Stimulated activated CD8-positive, alpha-beta memory T cell treated with anti-CD3 and anti-CD28 coated beads, Interleukin-4, amount 100 ng/mL, for 4 hours (primary cell): ENCODE data around the gene FOXQ1.
"Not testable (repeated sequence)": the region's sequence is repeated elsewhere in the genome, so short reads cannot be mapped to it uniquely, and the experiment has no call there.

ENCODE experiments used
- DNase-seq, 2 donors: peaks; one replicate each; pipeline ENCODE4 v3.0.0-alpha.2; 2020; ENCODE audit warnings: low read depth in 2 of 2, low spot score in 1 of 2

Gene FOXQ1

DNA sequence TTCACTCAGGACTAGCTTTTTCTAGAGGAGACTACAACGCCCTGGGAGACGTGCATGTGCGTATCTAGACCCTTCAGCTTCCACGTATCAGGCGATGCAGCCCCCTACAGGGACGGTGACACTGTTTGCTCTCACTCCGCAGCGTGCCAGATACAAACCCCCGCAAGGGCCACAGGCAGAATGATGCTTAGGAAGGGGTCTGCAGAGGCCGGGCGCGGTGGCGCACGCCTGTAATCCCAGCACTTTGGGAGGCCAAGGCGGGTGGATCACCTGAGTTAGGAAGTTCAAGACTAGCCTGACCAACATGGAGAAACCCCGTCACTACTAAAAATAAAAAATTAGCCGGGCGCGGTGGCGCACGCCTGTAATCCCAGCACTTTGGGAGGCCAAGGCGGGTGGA, 6.7 kb downstream of the FOXQ1 start:
- DNase-seq, result not testable (repeated sequence)

DNA sequence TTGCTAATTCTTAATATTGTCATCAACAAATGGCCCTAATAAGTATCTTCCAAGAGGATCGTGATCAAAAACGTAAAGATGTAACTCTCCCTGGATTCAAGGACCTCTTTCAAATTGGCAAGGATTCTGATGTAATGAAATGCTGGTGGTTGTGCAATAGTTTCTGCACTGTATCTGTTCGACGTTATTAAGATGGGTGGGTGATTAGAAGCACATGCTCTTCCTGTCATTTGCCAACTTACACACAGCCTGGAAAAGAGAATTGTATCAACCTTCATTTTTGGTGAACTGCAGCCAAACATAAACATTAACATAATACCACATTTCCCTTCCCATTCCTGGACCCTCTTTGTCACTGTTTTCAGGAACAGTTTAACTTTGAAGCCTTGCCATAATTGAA, 9.8 kb downstream of the FOXQ1 start:
- no peak for DNase-seq

DNA sequence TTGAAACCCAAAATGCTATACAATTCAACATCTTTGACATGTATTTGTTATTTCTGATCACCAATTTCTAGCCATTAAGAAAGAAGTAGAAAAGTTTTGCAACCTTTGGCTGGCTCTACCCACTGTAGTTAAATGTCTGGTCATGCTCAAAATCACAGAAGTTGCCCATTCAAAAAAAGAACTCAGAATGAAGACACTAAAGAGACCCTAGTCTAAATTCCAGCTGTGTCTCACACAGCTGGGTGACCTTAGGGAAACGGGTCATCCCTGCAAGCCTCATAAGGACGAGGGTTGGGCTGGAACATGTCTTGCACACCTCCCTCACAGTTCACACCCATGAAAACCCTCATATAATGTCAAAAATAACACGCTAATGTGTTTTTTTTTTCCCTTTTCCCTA, 10.3 kb downstream of the FOXQ1 start:
- no peak for DNase-seq

DNA sequence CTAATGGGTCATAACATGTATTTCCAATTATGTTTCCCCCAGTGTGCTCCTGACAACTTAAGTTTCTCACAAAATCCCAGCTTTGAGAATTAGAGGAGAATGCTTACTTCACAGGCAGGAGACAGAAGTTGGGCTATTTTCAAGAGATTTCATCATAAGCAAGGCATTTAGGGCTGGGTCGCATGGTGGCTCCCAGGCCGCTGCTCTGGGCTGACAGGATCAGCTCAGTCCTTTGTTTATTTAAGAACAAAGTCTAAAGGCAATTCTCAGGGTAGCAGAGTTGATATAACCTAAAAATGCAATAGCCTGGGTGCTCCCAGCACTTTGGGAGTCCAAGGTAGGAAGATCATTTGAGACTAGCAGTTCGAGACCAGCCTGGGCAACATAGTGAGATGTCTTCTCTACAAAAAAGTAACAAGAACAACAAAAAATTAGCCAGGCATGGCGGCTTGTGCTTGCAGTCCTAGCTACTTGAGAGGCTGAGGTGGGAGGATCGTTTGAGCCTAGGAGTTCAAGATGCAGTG, 10.9 kb downstream of the FOXQ1 start:
- DNase-seq, result no peak

DNA sequence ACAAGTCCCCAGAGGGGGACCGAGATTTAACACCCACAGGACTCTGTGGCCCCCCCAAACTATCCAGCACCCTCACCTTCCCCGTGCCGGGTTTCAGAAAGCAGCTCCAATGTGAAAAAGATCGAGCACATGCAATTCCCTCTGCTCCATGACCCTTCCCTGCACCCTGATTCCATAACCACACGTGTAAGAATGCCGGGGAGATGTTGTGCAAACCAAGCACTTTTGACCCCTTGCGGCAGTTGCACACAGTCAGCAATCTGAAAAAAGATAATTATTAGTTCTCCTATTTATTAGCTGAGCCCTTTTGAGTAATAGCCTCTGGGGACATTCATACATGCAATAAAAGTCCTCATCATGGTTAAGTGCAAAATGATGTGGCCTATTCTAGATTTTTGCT, 13.0 kb downstream of the FOXQ1 start:
- no peak for DNase-seq

DNA sequence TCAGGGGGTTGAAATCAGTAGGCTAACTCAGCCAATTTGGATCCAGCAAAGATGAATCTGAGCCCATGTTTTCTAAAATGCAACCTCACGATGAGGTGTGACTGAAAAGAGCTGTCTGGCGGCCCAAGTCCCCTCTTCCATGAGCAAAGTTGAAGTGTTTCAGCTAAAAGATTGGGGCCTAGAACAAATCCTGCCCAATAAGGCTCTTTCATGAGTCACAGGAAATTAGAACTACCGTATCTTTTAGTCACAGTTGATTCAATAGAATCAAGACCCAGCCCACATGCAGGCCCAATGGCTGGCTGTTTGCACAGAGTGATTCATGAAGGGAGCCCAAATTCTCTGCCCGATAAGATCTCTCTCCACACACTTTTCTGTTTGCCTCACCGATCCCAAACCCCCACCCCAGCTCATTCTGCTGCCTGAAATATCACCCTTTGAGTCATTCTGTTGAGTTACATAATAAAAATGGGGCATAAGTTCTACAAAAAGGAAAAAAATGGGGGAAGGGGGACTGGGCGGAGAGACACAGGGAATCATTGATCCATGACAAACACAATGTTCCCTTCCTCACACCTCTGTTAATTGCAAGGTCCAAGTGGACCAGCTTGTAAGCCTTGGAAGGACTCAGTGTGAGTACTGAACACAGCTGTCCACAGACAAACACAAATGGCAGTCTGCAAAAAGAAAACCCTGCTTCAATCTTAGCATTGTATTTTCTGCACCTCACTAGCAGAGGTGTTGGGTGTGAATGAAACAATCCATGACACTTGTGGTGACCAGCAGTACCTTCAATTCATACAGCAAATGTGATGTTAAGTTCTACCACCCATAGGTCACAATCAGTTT, 13.8 kb downstream of the FOXQ1 start:
- no peak for DNase-seq

DNA sequence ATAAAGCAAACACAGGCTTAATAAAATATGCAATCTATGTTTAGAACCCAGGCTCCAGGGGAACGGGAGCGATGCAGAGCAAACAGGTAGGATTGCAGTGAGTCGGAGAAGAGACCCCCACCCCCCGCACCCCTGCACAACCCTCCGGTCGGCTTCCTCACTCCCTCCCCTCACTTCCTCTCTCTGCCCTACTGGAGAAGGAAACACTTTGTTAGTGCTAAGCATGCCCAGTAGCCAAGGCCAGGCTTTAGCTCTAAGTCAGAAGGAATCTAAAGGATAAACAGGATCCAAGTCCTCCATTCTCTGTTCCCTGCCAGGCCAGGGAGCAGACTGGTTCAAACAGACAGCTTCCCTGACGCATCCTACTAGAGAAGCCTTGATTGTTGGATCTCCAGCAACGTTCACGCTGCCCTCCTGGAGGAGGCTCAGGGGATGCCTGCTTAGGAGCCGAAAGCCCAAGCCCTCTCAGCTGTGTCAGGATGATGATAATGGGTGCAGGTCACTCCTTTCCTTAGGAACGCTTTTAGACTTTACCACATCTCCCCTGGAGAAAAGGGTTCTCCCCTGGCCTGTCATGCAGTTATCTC, 14.7 kb downstream of the FOXQ1 start:
- no peak for DNase-seq

DNA sequence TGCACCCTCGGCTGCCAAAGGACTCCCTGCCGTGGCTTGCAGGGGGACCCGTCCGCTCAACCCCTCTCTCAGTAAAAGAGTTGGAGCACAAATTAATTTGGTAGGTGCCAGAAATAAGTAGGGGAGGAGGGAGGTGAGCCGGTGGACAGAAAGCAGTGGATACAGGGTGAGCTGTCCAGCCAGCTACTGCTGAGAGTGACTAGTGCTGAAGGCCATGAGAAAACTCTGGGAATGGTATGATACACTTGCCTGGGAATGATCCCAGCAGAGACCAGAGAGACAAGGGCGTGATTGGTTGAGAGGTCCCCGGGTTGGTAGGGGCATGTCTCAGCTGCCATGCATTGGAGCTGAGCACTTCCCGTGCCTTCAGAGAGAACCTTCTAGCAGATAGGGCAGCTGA, 15.7 kb downstream of the FOXQ1 start:
- DNase-seq, result no peak

DNA sequence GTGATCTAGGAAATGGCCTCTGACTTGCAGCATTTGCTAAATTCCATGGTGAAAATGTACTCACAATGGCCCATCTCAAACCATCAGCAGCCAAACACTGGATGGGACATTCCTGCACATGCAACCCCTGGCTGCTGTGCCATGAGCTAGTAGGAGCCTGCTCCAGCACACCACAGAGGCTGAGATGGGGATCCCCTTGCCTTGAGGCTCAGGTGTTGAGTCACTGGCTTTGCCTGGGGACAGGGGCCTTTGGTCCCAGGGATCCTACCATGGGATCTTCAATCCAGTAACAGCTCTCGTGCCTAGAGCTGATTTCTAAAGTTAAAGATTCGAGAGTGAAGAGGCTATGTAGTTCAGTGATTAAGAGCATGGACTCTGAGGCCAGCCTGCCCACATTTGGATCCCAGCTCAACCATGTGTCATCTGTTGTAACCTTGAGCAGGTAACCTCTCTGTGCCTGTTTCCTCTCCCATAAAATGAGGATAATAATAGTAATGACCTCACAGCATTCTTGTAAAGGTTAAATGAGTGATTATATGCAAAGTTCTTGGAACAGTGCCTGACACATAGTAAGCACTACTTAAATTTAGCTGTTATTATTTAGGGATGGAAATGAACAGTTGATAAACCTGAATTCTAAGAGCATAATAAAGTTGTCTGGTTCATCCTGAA, 16.4 kb downstream of the FOXQ1 start:
- DNase-seq, result no peak

DNA sequence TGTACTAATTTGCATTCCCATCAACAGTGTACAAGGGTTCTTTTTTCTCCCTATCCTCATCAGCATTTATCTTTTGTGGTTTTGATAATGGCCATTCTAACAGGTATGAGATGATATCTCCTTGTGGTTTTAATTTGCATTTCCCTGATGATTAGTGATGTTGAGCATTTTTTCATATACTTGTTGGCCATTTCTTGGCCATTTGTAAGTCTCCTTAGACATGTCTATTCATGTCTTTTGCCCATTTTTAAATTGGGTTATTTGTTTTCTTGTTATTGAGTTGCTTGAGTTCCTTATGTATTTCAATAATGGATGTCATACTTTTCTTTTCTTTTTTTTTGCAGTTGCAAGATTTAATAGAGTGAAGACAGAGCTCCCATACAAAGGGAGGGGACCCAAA, 17.8 kb downstream of the FOXQ1 start:
- no peak for DNase-seq

DNA sequence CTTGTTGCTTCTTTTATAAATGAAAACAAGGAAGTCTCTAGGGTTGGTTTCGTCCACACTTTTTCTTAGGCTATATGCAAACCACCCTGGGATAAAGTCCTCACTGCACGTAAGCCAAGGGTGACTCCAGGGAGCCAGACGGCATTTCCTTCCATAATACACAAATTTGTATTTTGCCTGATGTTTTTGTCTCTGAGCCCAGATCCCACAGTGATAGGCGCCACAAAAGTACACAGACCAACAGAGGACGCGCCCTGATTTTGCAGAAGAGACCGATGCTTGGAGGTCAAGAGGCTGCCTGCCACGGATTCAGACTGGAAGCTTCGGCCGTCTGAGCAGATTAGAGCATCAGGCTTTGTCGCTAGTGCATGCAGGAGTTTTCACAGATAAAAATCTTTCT, 22.8 kb downstream of the FOXQ1 start:
- no peak for DNase-seq

DNA sequence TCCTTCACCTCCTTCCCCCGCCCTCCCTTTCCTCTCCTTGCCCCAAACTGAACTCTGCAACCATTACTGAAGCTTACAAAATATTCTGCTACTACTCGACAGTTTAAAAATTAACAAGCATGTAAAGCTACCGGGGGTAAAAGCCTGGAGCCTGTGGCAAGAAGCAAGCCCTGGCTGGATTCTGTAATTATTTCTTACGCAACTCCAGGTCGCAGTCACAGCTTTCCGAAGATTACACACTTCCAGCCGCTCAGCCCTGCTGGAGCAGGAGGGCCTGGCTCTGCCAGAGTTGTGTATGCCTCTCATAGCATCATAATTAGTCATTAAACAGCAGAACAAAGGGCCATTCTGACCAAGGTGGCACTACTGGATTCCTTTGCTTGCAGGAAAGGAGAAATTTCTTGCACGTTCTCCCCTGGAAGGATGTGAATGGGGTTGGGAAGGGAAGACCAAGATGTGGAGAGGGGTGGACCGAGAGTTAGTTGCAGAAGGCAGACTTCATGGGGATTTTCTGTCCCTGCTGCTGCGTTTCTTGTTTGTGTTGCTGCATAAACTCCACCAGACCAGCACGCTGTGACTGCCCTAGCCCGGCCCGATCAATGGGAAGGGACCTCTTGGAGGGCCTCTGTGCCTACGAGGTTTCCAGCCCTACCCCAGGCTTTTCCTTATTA, 23.6 kb downstream of the FOXQ1 start:
- no peak for DNase-seq

DNA sequence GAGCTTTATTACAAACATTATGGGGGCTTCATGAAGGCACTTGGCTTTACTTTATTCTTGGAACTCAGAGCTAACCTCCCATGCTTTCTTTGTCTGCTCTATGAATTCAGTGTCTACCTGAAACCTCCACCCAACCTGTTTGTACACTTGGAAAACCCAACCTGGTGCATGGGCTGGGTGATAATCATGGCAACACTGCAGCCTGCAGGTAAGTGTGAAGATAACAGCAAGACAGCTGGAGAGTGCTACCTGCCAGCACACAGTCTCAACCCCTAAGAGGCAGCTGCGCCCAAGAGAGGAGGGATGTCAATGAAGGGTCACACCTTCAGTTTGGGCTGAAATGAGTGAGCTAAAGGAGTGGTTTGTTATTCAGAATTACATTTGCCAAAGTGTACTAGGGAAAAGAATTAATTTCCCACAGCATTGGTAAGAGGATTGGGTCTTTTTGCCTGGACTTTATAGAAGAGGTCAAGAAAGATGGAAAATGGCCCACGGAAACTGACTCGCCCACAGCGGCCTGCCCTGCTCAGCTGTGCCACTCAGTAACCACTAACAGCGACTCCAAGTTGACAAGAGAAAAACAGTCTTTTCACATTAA, 24.4 kb downstream of the FOXQ1 start:
- DNase-seq, result no peak

DNA sequence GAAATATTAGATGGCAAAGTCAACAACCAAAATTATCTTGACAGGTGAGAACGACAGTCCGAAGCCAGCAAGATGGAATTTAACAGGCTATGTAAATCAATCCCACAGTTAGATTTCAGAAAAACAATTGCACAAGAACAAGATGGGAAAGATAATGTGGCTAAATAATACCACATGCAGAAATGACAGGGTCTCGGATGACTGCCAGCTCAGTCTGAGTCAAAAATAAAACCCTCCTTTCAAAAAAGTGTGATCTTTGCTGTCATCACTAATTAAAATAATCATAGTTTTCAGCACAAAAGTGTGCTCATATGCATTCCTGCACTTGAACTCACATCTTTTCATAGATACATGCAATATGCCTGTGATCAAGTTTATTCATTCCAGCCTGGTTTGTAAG, 25.9 kb downstream of the FOXQ1 start:
- no peak for DNase-seq

DNA sequence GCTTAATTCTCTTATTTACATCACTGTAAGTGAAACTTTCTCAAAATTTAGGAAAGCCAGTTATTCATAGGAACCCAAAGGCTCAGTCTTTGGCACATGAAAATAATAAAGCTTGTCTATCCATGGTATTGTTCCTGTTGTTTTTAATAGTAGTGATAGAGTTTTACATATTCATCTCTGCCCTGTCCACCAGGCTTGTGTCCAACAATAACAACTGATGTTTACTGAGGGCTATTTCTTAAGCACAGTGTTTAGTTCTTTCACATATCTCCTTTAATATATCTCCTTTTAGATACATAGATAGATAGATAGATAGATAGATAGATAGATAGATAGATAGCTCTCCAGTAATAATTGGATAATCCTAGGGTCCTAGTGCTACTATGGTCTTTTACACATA, 34.2 kb downstream of the FOXQ1 start:
- DNase-seq, result no peak

DNA sequence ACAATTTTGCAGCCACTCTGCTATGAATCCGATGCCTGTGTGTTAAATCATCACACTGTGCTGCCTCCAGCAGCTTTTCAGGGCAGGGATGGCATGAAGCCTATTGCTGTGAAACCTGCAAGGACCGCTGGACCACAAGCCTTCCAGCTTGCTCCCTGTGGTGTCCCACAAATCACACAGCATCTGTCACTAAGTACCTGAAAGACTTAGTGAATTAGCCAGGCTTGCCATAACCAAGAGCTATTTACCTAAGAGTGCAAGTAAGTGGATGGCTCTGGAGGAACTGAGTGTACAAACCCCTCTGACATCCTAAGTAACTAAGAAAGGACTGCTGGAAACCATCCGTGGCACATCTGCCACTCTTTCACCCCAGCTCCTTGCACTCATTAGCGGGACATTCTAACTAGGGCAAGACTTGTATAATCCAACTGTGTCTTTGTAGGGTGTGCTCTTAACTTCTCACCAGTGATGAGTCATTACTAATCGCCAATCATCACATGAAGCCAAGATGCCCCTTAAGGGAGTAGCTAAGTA, 34.7 kb downstream of the FOXQ1 start:
- DNase-seq, result no peak

DNA sequence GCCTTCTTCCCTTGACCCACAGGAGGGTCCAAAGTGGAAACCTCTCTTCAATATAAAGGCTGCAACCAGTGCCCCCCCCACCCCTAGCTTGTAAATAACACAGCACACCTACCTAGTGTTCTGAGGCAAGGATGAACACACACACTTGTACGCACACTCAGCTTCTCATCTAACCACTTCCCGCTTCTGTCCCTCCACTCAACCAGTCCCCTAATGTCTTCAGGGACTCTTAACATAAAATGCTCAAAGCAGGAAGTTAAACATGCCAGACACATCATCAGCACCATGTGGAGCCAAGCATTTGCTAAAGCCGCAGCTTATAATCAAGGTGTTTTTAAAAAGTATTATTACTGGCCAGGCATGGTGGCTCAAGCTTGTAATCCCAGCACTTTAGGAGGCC, 35.3 kb downstream of the FOXQ1 start:
- no peak for DNase-seq

DNA sequence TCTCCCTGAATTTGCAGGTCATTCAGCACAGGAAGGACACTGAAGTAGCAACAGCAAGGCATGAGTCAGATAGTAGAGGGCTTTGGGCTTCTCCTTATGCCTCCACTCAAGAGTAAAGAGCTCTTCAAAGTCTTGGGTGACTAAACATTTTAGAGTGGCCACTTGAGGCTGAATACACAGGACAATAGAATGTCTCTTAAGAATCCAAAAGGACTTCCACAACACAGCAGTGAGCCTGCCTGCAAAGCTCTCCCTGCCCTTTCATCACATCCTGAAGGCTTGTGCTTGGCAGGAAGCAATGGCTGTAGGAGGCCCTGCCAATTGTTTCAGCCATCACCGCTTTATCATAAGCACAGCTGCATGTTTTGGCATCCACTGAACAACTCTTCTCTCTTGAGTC, 36.8 kb downstream of the FOXQ1 start:
- no peak for DNase-seq

DNA sequence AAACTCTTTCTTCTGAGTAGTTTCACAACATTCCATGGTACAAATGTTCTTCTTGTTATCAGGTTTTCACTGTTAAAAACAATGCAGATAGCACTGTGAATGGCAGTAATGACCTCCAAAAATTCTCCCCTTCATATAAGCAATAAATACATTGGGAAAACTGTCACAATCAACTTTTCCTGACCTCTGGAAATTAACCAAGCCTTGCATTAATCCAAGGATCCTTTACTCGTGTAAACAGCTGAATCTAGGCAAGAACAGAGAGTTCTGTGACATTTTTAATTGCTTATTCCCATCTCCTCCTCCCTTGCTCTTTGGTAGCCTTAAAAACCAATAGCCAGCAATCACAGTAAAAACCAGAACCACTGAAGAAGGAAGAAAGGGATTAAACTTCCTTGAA, 37.8 kb downstream of the FOXQ1 start:
- no peak for DNase-seq

DNA sequence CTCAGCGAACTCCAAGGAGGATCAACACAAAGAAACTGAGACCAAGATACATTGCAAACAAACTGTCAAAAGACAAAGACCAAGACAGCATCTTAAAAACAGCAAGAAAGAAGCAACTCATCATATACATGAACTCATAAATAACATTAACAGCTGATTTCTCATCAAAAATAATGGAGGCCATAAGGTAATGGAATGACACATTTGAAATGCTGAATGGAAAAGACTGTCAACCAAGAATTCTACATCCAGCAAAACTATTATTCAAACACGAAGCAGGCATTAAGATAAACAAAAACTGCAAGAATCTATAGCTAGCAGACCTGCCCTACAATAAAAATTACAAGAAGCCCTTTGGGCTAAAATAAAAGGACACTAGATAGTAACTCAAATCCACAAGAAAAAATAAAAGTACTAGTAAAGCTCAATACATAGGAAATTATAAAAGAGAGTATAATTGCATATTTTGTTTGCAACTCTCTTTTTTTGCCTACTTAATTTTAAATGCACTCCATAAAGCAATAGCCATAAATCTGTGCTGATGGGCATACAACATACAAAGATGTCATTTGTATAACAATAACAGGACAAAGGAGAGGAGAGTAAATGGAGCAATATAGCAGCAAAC, 39.6 kb downstream of the FOXQ1 start:
- DNase-seq, result no peak

DNA sequence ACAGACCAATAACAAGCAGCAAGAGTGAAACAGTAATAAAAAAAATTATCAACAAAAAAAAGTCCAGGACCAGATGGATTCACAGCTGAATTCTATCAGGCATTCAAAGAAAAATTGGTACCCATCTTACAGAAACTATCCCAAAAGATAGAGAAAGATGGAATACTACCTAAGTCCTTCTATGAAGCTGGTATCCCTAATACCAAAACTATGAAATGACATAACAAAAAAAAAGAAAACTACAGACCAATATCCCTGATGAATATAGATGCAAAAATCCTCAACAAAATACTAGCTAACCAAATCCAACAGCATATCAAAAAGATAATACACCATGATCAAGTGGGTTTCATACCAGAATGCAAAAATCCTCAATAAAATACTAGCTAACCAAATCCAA, 43.2 kb downstream of the FOXQ1 start:
- not testable (repeated sequence) for DNase-seq
